Measurements from ENCODE around the gene WDR86. TPM values are rescaled to one million over a fixed set of nuclear protein-coding genes. Genes with fewer than 3 reads are reported as not detected.

The WDR86 gene
- total and polyA plus RNA-seq, 2 of the 8 experiments (the other 6 are each of a cell fraction or from before 2014, with no cell fraction given): 12.7 to 15.8 TPM

DNA sequence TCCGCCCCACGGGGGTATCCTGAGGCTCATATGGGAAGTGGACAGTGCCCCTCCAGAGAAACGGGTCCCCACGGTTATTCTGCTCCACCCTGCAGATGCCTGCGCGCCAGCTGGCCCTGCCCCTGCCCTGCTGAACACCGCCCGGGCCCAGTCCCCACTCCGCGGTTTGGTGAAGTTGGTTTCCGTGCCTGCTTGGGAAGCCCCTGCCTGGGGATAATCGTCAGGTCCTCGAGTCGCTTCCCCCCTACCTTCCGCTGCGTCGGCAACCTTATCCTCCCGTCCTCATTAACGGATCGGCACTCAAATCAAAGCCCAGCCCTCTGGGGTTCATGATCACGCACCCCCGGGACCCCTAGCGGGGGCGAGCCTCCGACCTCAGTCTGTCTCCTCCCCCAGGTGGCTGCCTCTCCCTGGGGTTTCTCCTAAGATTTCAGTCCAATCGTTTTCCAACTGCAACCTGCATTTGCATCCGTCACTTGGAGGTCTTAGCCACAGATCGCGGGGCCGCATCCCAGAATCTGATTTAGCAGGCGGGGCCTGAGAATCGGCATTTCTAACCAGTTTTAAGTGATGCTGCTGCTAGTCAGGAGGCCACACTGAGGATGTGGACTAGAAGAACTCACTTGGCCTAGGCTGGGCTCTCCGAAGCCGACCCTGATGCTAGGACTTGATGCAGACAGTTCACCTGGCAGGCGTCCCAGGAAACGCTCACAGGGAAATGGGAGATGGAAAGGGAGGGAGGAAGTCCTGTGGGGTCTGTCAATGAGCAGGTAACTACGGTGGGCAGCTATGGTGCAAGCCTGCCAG lies 27.6 kb downstream of the WDR86 start:
- DNase-seq (ENCODE audit: low read depth in 1 of 2, low spot score in 2 of 2): peak in 1 of 2 experiments; percentile 63
- Histone ChIP-seq H4K5ac (ENCODE audit: insufficient read length, low read depth, low read length) (no peak overlapping the region), H2BK5ac (ENCODE audit: low read depth, low read length) (no peak overlapping the region; the same call in 1 of the 2 replicates), H2BK120ac (replicated peaks; ENCODE audit: low read depth, low read length) (no peak overlapping the region), H3K27me3 (replicated peaks in 1 of 4; ENCODE audit: control insufficient read depth in 3 of 4, extremely low read depth in 1 of 4, insufficient read depth in 3 of 4, low read length in 3 of 4) (peaks cover 8 to 27% (median 22%) of the 10 kb centered on the region in 4 experiments), H3K79me1 (ENCODE audit: low read depth, low read length) (no peaks in the 10 kb centered on the region), H2BK12ac (ENCODE audit: low read depth, low read length) (0 out of 2 replicates have a peak overlapping the region, but pooled peaks have one; percentile 17), H3K9me3 (ENCODE audit: insufficient read depth in 2 of 2, low read depth in 1 of 2, low read length in 1 of 2) (no peaks in the 10 kb centered on the region), H3K18ac (ENCODE audit: extremely low read depth, low read length) (peak overlapping the region; percentile 71; the same call in 1 of the 2 replicates), H3K4me1 (replicated peaks in 1 of 4; ENCODE audit: control insufficient read depth in 3 of 4, insufficient read depth in 4 of 4, low read length in 3 of 4) (peaks cover 0 to 30% (median 8%) of the 10 kb centered on the region in 4 experiments; a peak in 6 of 7 replicates), H3K4me2 (ENCODE audit: insufficient read depth in 1 of 2, low read depth in 2 of 2, low read length in 2 of 2) (peak overlapping the region; percentile 80 to 87), H4K20me1 (replicated peaks in 1 of 2; ENCODE audit: control insufficient read depth in 1 of 2, insufficient read depth in 2 of 2, low read length in 2 of 2) (peaks cover 0 to 2% of the 10 kb centered on the region in 2 experiments), H3K36me3 (ENCODE audit: control insufficient read depth in 2 of 4, insufficient read depth in 4 of 4, low read length in 3 of 4) (peaks cover 0 to 6% (median 0%) of the 10 kb centered on the region in 4 experiments; a peak in 1 of 8 replicates), H3K23ac (ENCODE audit: insufficient read length) (no peak overlapping the region), H3K4ac (replicated peaks; ENCODE audit: insufficient read length, low read depth, low read length) (no peak overlapping the region), H2AFZ (ENCODE audit: low read length) (no peak overlapping the region), H3K23me2 (ENCODE audit: low read depth, low read length) (peaks cover 14% of the 10 kb centered on the region; the same call in 1 of the 2 replicates), H3K56ac (replicated peaks; ENCODE audit: insufficient read length, low read depth, low read length) (no peak overlapping the region), H4K8ac (ENCODE audit: extremely low read depth, insufficient read depth, low read length) (peak overlapping the region; percentile 79), H3K79me2 (ENCODE audit: control insufficient read depth in 1 of 2, insufficient read depth in 2 of 2, low read length in 2 of 2) (no peaks in the 10 kb centered on the region), H2BK15ac (ENCODE audit: low read length) (0 out of 2 replicates have a peak overlapping the region, but pooled peaks have one; percentile 65), H3K9ac (replicated peaks in 1 of 4; ENCODE audit: extremely low read depth in 1 of 4, low read depth in 3 of 4, low read length in 3 of 4) (no peak overlapping the region; a peak in 1 of 7 replicates), H4K91ac (replicated peaks; ENCODE audit: insufficient read length, low read length) (no peak overlapping the region), H3K14ac (ENCODE audit: insufficient read length) (no peak overlapping the region), H3K27ac (ENCODE audit: low read depth, low read length) (no peak overlapping the region), H2BK20ac (ENCODE audit: low read length) (no peak overlapping the region), H3K4me3 (ENCODE audit: extremely low read depth in 1 of 4, insufficient read depth in 2 of 4, low read depth in 3 of 4, low read length in 4 of 4) (peak overlapping the region; percentile 25 to 57 (median 38)), H2AK5ac (ENCODE audit: low read depth, low read length) (no peak overlapping the region)
- 18% methylated on average over 37 of the region's 37 CpGs; no CpG with 5 or more reads in 1 of the 2 experiments for WGBS, 2 experiments (ENCODE audit: extremely low coverage in 1 of 2, insufficient coverage in 1 of 2, insufficient read length in 1 of 2, insufficient replicate concordance in 2 of 2, low coverage in 1 of 2, low lambda C conversion rate in 2 of 2, missing lambda C conversion rate in 1 of 2)
- FAIRE-seq: no peak
- CTCF ChIA-PET (ENCODE audit: partially characterized antibody): interaction anchor here (0.6 to 16.9 kb wide), 4 partner anchors 15 to 439 kb away, joined by 3 to 185 read pairs (median 10); no protein-coding TSS in a partner anchor
- POLR2A ChIA-PET (ENCODE audit: partially characterized antibody): no interaction called here
